Caki2 (cell line): ENCODE data around the gene USP21. TPM values are rescaled to one million over a fixed set of nuclear protein-coding genes. Genes with fewer than 3 reads are reported as not detected.
A peak's percentile ranks its signal among the peaks of the same experiment; 100 is the strongest.

Source experiments
- DNase-seq: peaks from one replicate; pipeline ENCODE4 v3.0.0-alpha.2; 2015; ENCODE audit warnings: low read depth
- in situ Hi-C: cut with HindIII; loops from 2 replicates; pipeline ENCODE4 v1.10.0; 2016; ENCODE audit warnings: low sequenced_read_pairs, low pct_unique_long_range_greater_than_20kb, mixed read lengths
- total RNA-seq: library from RNA; depleted of rRNA; stranded (reverse); fragments of >200 nt; shearing (Covaris generic); gene quantifications from 2 replicates; pipeline ENCODE4 v1.2.3, GENCODE V29; 2014; ENCODE audit warnings: low replicate concordance

USP21 gene
- total RNA-seq, 1 experiment from 2014 or later, result 3.3 TPM

- DNase-seq, result no peak
- in situ Hi-C loops, result no loop called here
Measured at GRCh38 chr1:161185732-161186311, 26.5 kb downstream of the USP21 start.

GRCh38 chr1:161187311-161187710 is 28.0 kb downstream of the USP21 start:
- DNase-seq, result no peak
- in situ Hi-C loops, result no loop called here

GRCh38 chr1:161188381-161188780 is 29.1 kb downstream of the USP21 start:
- in situ Hi-C loops, result no loop called here

GRCh38 chr1:161189036-161189435 is 29.7 kb downstream of the USP21 start:
- in situ Hi-C loops, result no loop called here
- no peak for DNase-seq

More at GRCh38 chr1:161188381-161188780, 29.1 kb downstream of the USP21 start:
- no peak for DNase-seq

GRCh38 chr1:161190962-161191521 is 31.7 kb downstream of the USP21 start:
- no peak for DNase-seq

GRCh38 chr1:161191971-161192370 is 32.7 kb downstream of the USP21 start:
- in situ Hi-C loops, result no loop called here
- no peak for DNase-seq

More at GRCh38 chr1:161190962-161191521, 31.7 kb downstream of the USP21 start:
- in situ Hi-C loops, result no loop called here

GRCh38 chr1:161192476-161193465 is 33.5 kb downstream of the USP21 start:
- DNase-seq, result peak; percentile 46
- in situ Hi-C loops, result no loop called here

GRCh38 chr1:161193561-161194235 is 34.4 kb downstream of the USP21 start:
- in situ Hi-C loops, result no loop called here

GRCh38 chr1:161195171-161195570 is 35.9 kb downstream of the USP21 start:
- DNase-seq, result no peak
- in situ Hi-C loops, result no loop called here

More at GRCh38 chr1:161193561-161194235, 34.4 kb downstream of the USP21 start:
- DNase-seq, result no peak

GRCh38 chr1:161196111-161196510 is 36.8 kb downstream of the USP21 start:
- DNase-seq, result no peak
- in situ Hi-C loops, result no loop called here

GRCh38 chr1:161196521-161197451 is 37.5 kb downstream of the USP21 start:
- DNase-seq, result no peak
- in situ Hi-C loops, result no loop called here

GRCh38 chr1:161197560-161198193 is 38.4 kb downstream of the USP21 start:
- in situ Hi-C loops, result no loop called here
- DNase-seq, result no peak

- in situ Hi-C loops, result no loop called here
- no peak for DNase-seq
Measured at GRCh38 chr1:161198194-161198896, 39.0 kb downstream of the USP21 start.

- no peak for DNase-seq
- in situ Hi-C loops, result no loop called here
Measured at GRCh38 chr1:161198897-161199431, 39.7 kb downstream of the USP21 start, which contains the start of gene ADAMTS4. TSS of gene ADAMTS4 (minus strand) at chr1:161199054. CDS start at chr1:161198627, 427 bp downstream.

GRCh38 chr1:161199506-161200139 is 40.3 kb downstream of the USP21 start:
- in situ Hi-C loops, result loop anchor here (25.0 kb wide), 1 partner anchor 188 kb away; no protein-coding TSS in a partner anchor
- no peak for DNase-seq
